ENCODE data around the gene PRR35.

DNA sequence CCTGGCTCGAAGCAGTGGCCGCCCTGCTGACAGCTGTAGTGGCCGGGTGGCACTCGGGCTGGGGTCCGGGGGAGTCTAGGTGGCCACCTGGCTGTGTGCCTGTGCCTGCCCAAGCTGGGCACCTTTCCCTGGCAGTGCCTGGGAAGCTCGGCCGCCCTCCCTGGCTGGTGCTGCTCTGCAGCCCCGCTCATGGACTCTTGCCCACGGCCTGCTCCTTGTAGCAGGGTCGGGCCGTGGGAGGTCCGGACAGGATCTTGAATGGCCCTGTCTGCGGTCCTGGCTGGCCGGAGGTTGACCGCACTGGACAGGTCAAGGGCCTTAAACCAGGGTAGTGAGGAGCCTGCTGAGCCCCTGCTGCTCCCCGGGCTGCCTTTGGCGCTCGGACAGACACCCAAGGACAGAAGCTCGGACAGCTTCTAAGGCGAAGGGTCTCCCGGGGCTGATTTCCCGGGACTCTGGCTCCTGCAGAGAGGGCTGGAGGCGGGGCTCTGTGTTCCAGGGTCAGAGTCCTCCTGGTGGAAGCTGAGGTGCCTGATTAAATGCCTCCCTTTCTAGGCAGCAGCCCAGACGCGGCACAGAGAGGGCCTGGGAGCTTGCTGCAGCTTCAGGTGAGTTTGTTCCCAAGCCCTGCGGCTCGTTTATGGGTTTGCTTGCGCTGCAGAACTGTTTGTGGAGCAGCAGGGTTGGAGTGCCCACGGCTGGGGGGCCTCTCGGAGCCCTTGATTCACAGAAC, 26.6 kb upstream of the PRR35 start:
- TF ChIP-seq CTCF (IDR thresholded peaks at IDR 0.05) (no peak), ZFX (IDR thresholded peaks at IDR 0.05; ENCODE audit: borderline replicate concordance) (no peak)

Measured in 22Rv1 (cell line).